ENCODE data around the gene TMEM54.

DNA sequence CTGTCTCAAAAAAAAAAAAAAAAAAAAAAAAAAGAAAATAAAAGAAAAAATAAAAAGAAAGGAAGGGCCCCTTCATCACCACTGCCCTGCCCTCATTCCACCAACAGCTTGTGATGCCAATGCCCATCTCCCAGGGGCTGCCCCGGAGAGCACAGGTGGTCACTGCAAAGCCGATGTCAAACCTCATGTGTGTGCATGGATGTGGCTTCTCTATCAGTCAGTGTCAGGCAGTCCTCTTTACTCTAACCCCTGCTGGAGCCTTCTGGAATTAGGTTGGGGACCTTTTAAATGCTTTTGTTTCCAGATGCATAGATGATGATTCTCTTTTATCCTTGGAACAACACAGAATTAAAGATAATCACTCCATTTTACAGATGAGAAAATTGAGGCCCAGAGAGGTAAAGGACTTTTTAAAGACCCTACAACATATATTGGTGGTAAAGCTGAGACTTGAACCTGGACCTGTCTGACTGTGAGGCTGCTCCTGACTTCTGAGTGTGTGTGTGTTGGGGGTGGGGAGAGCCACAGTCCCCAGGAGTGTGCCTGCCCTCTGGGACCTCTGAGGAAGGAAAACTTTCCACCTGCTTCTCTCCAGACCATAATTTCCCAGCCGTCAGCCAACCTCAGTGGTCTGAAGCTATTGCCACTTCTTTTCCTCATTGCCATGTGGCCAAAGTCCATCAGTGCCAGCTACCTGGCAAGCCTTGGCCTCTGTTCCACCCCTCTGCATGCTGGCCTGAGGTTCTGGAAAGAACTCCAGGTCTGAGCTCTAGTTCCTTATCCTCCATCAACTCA lies 3.0 kb upstream of the TMEM54 start:
- TF ChIP-seq, protein P1, sequence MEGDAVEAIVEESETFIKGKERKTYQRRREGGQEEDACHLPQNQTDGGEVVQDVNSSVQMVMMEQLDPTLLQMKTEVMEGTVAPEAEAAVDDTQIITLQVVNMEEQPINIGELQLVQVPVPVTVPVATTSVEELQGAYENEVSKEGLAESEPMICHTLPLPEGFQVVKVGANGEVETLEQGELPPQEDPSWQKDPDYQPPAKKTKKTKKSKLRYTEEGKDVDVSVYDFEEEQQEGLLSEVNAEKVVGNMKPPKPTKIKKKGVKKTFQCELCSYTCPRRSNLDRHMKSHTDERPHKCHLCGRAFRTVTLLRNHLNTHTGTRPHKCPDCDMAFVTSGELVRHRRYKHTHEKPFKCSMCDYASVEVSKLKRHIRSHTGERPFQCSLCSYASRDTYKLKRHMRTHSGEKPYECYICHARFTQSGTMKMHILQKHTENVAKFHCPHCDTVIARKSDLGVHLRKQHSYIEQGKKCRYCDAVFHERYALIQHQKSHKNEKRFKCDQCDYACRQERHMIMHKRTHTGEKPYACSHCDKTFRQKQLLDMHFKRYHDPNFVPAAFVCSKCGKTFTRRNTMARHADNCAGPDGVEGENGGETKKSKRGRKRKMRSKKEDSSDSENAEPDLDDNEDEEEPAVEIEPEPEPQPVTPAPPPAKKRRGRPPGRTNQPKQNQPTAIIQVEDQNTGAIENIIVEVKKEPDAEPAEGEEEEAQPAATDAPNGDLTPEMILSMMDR (IDR thresholded peaks at IDR 0.05; ENCODE audit: insufficient read depth, low read length, poor library complexity, severe bottlenecking): no peak
- no peak for TF ChIP-seq EZH2phosphoT487 (conservative IDR thresholded peaks at IDR 0.05; ENCODE audit: low read length)
